Activated B cell treated with CpG ODN at 0.5 μM for 24 hours (primary cell): Measurements from ENCODE around the gene SBNO2. TPM values are rescaled to one million over a fixed set of nuclear protein-coding genes. Genes with fewer than 3 reads are reported as not detected.

Experiments used
- ATAC-seq: fragments of 200-7000 bp; cut with Tn5 transposase; one replicate; pipeline ENCODE4 v1.10.0; 2021; ENCODE audit warnings: low read depth, mild to moderate bottlenecking, moderate library complexity
- CTCF ChIA-PET: fragments of 350-600 bp; sonication (Branson Sonifier 250); formaldehyde crosslinking; loops from one replicate; lab custom pipeline; 2021; ENCODE audit warnings: antibody characterized with exemption; lab: Charles Lee
- POLR2A ChIA-PET: fragments of 350-600 bp; sonication (Branson Sonifier 250); formaldehyde crosslinking; loops from one replicate; lab custom pipeline; 2021; ENCODE audit warnings: antibody characterized with exemption; lab: Charles Lee
- DNase-seq: peaks from one replicate; pipeline ENCODE4 v3.0.0; 2022
- H3K27ac Mint-ChIP-seq: one replicate; pipeline ENCODE4 v1.8.0; 2020; ENCODE audit warnings: mixed read lengths
- H3K27me3 Mint-ChIP-seq: one replicate; pipeline ENCODE4 v1.8.0; 2021; ENCODE audit warnings: mixed read lengths
- H3K36me3 Mint-ChIP-seq: one replicate; pipeline ENCODE4 v1.8.0; 2021; ENCODE audit warnings: low read depth, mixed read lengths
- H3K4me1 Mint-ChIP-seq: one replicate; pipeline ENCODE4 v1.8.0; 2021; ENCODE audit warnings: mixed read lengths
- H3K4me3 Mint-ChIP-seq: one replicate; pipeline ENCODE4 v1.8.0; 2020; ENCODE audit warnings: mild to moderate bottlenecking, mixed read lengths
- H3K9me3 Mint-ChIP-seq: one replicate; pipeline ENCODE4 v1.8.0; 2020; ENCODE audit warnings: mixed read lengths
- CTCF ChIP-seq: fragments of 200-600 bp; IDR thresholded peaks from one replicate; pipeline ENCODE4 v1.8.0; 2022; ENCODE audit warnings: antibody characterized with exemption, mild to moderate bottlenecking
- intact Hi-C: fragments of 100-400 bp; cut with micrococcal nuclease; formaldehyde crosslinking; loops from one replicate; pipeline ENCODE4 v1.15.1; 2024
- total RNA-seq: library from RNA; stranded (reverse); gene quantifications from 2 replicates; pipeline ENCODE4 v1.2.3, GENCODE V29; 2022

The SBNO2 gene
- total RNA-seq, 1 donor from 2014 or later = 127 TPM

GRCh38 chr19:1087813-1088415 is 86.2 kb downstream of the SBNO2 start:
- H3K27me3 Mint-ChIP-seq = no peaks in the 10 kb centered on the region
- TF ChIP-seq CTCF = no peak
- CTCF ChIA-PET = interaction anchor here (1.1 to 2.4 kb wide), 4 partner anchors 12 to 61 kb away, joined by 4 to 13 read pairs (median 6); partner anchors contain the start of gene CNN2
- H3K4me3 Mint-ChIP-seq = peak overlapping the region; percentile 66
- peak overlapping the region; percentile 92 for H3K27ac Mint-ChIP-seq
- peaks cover 55% of the 10 kb centered on the region for H3K36me3 Mint-ChIP-seq
- ATAC-seq (peak; percentile 64), DNase-seq (peak; percentile 45)
- peaks cover 46% of the 10 kb centered on the region for H3K4me1 Mint-ChIP-seq
- no peaks in the 10 kb centered on the region for H3K9me3 Mint-ChIP-seq
- POLR2A ChIA-PET = interaction anchor here (0.5 to 10.8 kb wide), 15 partner anchors 12 to 181 kb away, joined by 3 to 184 read pairs (median 4); partner anchors contain the start of genes ABCA7, ARHGAP45, CIRBP and CNN2
- intact Hi-C loops = loop anchor here (1.0 to 2.0 kb wide), 2 partner anchors 11 to 31 kb away; no protein-coding TSS in a partner anchor

GRCh38 chr19:1086613-1087012 is 87.5 kb downstream of the SBNO2 start:
- H3K27ac Mint-ChIP-seq = peak overlapping the region; percentile 53
- peaks cover 64% of the 10 kb centered on the region for H3K36me3 Mint-ChIP-seq
- DNase-seq (no peak), ATAC-seq (no peak)
- H3K4me3 Mint-ChIP-seq = no peak overlapping the region
- ChIA-PET CTCF (interaction anchor here (1.9 kb wide), 1 partner anchor 22 kb away, joined by 7 read pairs; no protein-coding TSS in a partner anchor), POLR2A (interaction anchor here (0.6 to 10.8 kb wide), 6 partner anchors 11 to 65 kb away, joined by 3 to 184 read pairs (median 28); partner anchors contain the start of genes ABCA7, ARHGAP45, GPX4 and RNU6-2)
- TF ChIP-seq CTCF = no peak
- H3K27me3 Mint-ChIP-seq = no peaks in the 10 kb centered on the region
- peaks cover 54% of the 10 kb centered on the region for H3K4me1 Mint-ChIP-seq
- intact Hi-C loops = loop anchor here (1.0 to 2.0 kb wide), 2 partner anchors 9 to 30 kb away; no protein-coding TSS in a partner anchor
- no peaks in the 10 kb centered on the region for H3K9me3 Mint-ChIP-seq

GRCh38 chr19:1085676-1086442 is 88.2 kb downstream of the SBNO2 start:
- Mint-ChIP-seq H3K27ac (peak overlapping the region; percentile 69), H3K4me1 (peaks cover 57% of the 10 kb centered on the region), H3K4me3 (no peak overlapping the region), H3K36me3 (peaks cover 66% of the 10 kb centered on the region), H3K9me3 (no peaks in the 10 kb centered on the region), H3K27me3 (no peaks in the 10 kb centered on the region)
- ATAC-seq (no peak), DNase-seq (peak; percentile 17)
- no peak for TF ChIP-seq CTCF
- intact Hi-C loops = loop anchor here (2.0 kb wide), 1 partner anchor 29 kb away; no protein-coding TSS in a partner anchor
- CTCF ChIA-PET = interaction anchor here (0.8 to 1.5 kb wide), 2 partner anchors 21 kb away, joined by 3 to 4 read pairs; no protein-coding TSS in a partner anchor
- POLR2A ChIA-PET = interaction anchor here (0.6 to 10.8 kb wide), 10 partner anchors 9 to 317 kb away, joined by 3 to 184 read pairs (median 13); partner anchors contain the start of genes ABCA7, ARHGAP45, GPX4 and POLR2E

- Mint-ChIP-seq H3K4me1 (peaks cover 59% of the 10 kb centered on the region), H3K9me3 (no peaks in the 10 kb centered on the region), H3K27ac (peak overlapping the region; percentile 69), H3K36me3 (peaks cover 69% of the 10 kb centered on the region), H3K4me3 (no peak overlapping the region), H3K27me3 (no peaks in the 10 kb centered on the region)
- no peak for TF ChIP-seq CTCF
- intact Hi-C loops = no loop called here
- DNase-seq = no peak
- ChIA-PET POLR2A (interaction anchor here (0.7 to 10.8 kb wide), 10 partner anchors 10 to 318 kb away, joined by 3 to 184 read pairs (median 13); partner anchors contain the start of genes ABCA7, ARHGAP45, GPX4 and POLR2E), CTCF (interaction anchor here (1.5 kb wide), 1 partner anchor 20 kb away, joined by 4 read pairs; no protein-coding TSS in a partner anchor)
- ATAC-seq = no peak
Measured at GRCh38 chr19:1085053-1085658, 88.9 kb downstream of the SBNO2 start.
